GM21423 (cell line): Measurements from ENCODE around the gene MISP.
"Not testable (repeated sequence)": the region's sequence is repeated elsewhere in the genome, so short reads cannot be mapped to it uniquely, and the experiment has no call there.

Experiments used
- ATAC-seq: cut with Tn5 transposase; IDR thresholded peaks from one replicate; pipeline ENCODE4 v1.9.1; 2021; ENCODE audit warnings: mild to moderate bottlenecking, moderate library complexity; ENCODE audit not compliant: unreplicated experiment

Gene MISP

GRCh38 chr19:745138-745537, 5.8 kb upstream of the MISP start:
- ATAC-seq, result not testable (repeated sequence)

- ATAC-seq, result no peak
These were observed 4.6 kb upstream of the MISP start for GRCh38 chr19:746208-746819.

GRCh38 chr19:746956-747355, 4.0 kb upstream of the MISP start:
- ATAC-seq, result no peak

- ATAC-seq, result no peak
These were observed 3.3 kb upstream of the MISP start for GRCh38 chr19:747432-748273.

GRCh38 chr19:748274-748598, 2.7 kb upstream of the MISP start:
- no peak for ATAC-seq

GRCh38 chr19:749811-750210, 1.1 kb upstream of the MISP start:
- ATAC-seq, result no peak

- no peak for ATAC-seq
These were observed 809 bp downstream of the MISP start for GRCh38 chr19:751501-752341.

GRCh38 chr19:752652-753517, 2.0 kb downstream of the MISP start:
- no peak for ATAC-seq

GRCh38 chr19:754530-754929, 3.6 kb downstream of the MISP start:
- no peak for ATAC-seq

- no peak for ATAC-seq
These were observed 4.2 kb downstream of the MISP start for GRCh38 chr19:755063-755462.

- no peak for ATAC-seq
These were observed 5.3 kb downstream of the MISP start for GRCh38 chr19:756236-756635.

- no peak for ATAC-seq
These were observed 6.1 kb downstream of the MISP start for GRCh38 chr19:756821-757688.

- ATAC-seq, result no peak
These were observed 7.1 kb downstream of the MISP start for GRCh38 chr19:757811-758668.

- ATAC-seq, result no peak
These were observed 12.3 kb downstream of the MISP start for GRCh38 chr19:763181-763580.

- no peak for ATAC-seq
These were observed 13.0 kb downstream of the MISP start for GRCh38 chr19:763869-764268.

GRCh38 chr19:764301-764700, 13.4 kb downstream of the MISP start:
- no peak for ATAC-seq

- no peak for ATAC-seq
These were observed 14.3 kb downstream of the MISP start for GRCh38 chr19:765179-765738.

- no peak for ATAC-seq
These were observed 17.5 kb downstream of the MISP start for GRCh38 chr19:768424-768823.

- ATAC-seq, result no peak
These were observed 18.7 kb downstream of the MISP start for GRCh38 chr19:769616-770015.
